Stimulated activated CD8-positive, alpha-beta memory T cell treated with anti-CD3 and anti-CD28 coated beads, Interleukin-15, amount 100 ng/mL, for 48 hours (primary cell): ENCODE results near the gene TOMM40L.
"Not testable (repeated sequence)": the region's sequence is repeated elsewhere in the genome, so short reads cannot be mapped to it uniquely, and the experiment has no call there.

Experiments
- DNase-seq, 2 donors: peaks; one replicate each; pipeline ENCODE4 v3.0.0-alpha.2; 2020; ENCODE audit warnings: low read depth in 2 of 2

TOMM40L gene

GRCh38 chr1:161255955-161256520 lies 30.2 kb downstream of the TOMM40L start:
- DNase-seq = not testable (repeated sequence)

DNA sequence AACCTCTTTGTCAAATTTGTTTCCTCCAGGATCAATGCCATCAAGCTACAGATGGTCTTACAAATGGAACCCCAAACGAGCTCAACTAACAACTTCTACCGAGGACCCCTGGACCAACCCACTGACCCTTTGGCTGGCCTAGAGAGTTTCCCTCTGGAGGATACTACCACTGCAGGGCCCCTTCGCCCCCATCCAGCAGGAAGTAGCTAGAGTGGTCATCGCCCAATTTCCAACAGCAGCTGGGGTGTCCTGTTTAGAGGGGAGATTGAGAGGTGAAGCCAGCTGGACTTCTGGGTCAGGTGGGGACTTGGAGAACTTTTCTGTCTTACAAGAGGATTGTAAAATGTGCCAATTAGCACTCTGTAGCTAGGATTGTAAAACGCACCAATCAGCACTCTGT lies 31.2 kb downstream of the TOMM40L start:
- not testable (repeated sequence) for DNase-seq

DNA sequence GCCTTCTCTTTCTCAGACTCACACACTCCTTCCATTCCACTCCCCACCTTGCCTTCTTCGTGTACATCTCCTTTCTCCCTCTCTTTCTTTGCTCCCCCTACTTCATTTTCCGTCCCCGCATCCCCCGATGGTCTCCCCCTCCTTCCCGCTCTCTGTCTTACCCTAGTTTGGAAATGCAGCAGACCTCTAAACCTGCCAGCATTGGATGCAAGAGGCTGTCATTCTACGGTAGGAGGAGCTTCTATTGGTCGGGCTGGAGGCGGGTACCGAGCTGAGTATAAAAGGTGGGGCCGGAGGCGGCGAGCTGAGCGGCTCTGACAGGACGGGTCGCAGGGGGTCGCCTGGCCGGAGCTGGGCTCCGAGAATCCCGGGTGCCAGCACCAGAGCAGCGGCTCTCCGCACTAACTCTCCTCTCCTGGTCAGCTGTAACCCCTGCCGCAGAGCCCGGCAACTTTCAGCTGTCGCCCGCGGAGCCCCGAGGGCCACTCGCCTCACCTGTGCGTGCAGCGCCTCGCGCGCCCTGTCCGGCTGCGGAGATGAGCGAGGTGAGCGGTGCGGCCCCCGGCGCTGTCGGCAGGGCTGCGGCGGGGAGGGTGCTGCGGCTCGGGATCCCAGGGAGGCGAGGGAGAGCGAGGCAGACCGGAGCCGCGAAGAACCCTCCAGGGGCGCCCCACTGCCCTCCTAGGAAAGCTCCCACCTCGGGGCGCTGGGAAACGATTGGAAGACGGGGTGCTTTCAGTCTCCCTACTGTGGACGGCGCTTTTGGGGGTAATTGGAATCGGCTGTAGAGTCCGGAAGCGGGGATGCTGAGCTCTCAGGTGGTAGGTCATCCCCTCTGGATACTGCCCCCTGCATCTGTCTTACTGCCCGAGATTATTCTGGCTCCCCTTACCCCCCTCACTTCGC lies 32.8 kb downstream of the TOMM40L start, which contains the start of gene PCP4L1:
Gene PCP4L1 (plus strand): TSS at position 307 of the 906 bp plus-strand sequence. CDS start 230 bp downstream, at position 537.
- DNase-seq = peak; percentile 6 to 26

DNA sequence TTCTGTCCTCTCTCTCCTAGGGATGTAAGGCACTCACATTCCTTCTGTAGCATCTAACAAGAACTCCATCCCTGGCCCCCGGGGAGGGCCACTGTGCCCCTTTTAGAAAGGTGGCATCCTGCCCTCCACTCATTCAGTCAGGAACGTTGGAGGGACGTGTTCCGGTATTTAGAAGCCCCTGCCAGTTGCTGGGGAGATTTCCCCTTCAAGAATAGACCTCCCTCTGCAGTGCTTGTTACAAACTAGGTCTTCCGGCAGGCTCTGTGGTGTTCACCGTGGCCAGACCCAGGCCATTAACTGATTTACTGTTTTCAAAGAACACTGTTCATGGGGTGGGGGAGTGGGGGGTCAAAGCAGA lies 33.5 kb downstream of the TOMM40L start:
- no peak for DNase-seq

GRCh38 chr1:161259765-161260164 lies 33.9 kb downstream of the TOMM40L start:
- no peak for DNase-seq

DNA sequence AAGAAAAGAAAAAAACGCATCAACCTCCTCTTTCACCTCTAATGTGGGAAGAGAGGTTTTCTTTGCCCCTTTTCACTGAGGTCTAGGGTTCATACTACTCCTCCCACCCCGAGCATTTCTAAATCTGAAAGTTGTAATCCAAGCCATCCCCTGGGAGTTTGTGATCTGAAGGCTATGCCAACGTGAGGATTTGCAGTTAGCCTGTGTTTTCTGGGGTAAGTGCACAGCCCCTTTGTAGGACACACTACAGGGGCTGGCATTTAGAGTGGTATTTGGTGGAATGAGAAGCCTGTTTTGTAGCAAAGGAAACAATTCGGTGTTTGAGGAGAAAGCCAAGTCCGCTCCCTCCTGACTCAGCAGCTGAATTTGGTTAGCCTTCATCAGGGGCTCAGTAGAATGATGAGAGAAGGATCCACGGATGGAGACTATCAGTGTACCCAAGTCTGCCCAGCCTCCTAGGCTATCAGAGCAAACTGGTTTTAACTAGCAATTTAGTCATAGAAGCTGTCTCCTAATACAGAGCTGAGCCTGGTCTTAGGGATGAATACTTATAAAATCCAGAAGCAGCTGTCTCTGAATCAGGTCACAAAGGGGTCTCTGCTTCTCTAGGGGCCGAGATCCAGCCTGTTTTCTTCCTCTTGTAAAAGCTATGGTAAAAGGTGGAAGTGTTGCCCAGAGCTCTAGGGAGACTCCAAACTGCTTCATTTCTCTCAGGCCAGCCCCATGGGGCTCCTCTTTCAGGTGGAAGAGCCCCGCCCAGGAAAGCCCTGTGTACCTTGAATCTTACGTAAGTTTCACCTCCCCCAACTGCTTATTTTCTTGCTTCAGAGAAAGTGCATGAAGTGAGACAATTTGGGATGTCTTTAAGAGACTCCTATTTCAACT lies 34.8 kb downstream of the TOMM40L start:
- DNase-seq = no peak

- no peak for DNase-seq
Measured at GRCh38 chr1:161261261-161262235, 35.7 kb downstream of the TOMM40L start.

GRCh38 chr1:161265305-161265704 lies 39.4 kb downstream of the TOMM40L start:
- DNase-seq = no peak

DNA sequence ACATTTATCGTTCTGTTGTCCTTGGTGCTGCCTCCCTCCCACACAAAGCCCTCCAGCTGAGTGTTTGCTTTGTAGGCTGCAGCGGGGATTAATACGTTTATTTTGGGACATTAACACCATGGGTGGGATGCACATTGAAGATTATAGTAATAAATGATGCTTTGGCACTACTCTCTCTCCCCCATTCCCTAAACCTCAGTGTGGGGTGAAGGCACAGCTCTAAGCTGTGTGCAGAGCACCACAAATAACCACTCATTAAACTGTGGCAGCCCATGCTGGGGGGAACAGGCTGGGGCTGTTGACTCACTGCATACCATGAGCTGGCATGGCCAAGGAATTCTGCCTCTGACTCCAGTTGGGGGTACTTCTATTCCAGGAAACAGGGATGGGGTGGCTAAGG lies 40.3 kb downstream of the TOMM40L start:
- no peak for DNase-seq

DNA sequence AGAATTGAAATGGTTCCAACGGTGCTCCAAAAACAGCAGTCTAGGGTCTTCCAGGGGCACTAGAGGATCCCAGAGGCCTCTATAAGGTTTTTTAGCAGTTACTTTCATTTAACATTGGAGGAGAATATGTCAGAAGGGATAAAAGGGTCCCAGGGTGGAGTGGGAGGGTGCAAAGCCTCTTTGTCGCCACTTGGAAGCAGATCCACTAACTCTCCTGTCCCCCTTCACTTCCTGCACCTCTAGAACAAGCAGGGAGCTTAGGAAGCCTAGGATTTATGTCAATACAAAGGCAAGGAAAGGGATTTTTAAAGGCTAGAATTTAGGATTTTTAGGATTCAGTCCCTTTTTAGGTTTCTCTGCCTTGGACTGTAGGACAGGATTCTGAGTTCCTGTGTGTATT lies 41.0 kb downstream of the TOMM40L start:
- DNase-seq = no peak

DNA sequence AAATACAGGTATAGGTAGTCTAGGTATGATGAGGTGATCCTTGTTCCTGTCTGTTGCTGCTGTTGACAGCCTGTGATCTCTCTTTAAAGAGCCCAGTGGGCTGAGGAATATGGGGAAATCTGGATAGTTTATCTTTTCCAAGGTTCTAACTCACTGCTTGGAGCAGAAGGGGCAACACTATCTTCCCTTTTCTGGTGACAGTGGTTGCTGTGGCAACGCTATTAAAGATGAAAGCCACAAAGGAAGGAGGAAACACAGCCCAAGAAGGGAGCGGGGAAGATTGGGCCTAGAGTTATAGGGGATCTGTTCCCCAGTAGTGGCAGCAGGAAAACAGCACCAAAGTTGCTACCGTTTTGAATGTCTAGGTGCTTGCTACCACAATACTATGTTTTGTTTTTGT lies 41.5 kb downstream of the TOMM40L start:
- DNase-seq = no peak

- no peak for DNase-seq
Measured at GRCh38 chr1:161273402-161273801, 47.5 kb downstream of the TOMM40L start.

- DNase-seq = no peak
Measured at GRCh38 chr1:161274874-161275273, 49.0 kb downstream of the TOMM40L start.
